ENCODE measurements around the gene CYB561D1. TPM values are rescaled to one million over a fixed set of nuclear protein-coding genes. Genes with fewer than 3 reads are reported as not detected.

CYB561D1 gene
- total and polyA plus RNA-seq, 2 of the 13 experiments (the other 11 are each of a cell fraction or from before 2014, with no cell fraction given): 3.9 to 4.1 TPM

GRCh38 chr1:109482791-109483671, 10.9 kb upstream of the CYB561D1 start (continued):
- TF ChIP-seq, protein P1, sequence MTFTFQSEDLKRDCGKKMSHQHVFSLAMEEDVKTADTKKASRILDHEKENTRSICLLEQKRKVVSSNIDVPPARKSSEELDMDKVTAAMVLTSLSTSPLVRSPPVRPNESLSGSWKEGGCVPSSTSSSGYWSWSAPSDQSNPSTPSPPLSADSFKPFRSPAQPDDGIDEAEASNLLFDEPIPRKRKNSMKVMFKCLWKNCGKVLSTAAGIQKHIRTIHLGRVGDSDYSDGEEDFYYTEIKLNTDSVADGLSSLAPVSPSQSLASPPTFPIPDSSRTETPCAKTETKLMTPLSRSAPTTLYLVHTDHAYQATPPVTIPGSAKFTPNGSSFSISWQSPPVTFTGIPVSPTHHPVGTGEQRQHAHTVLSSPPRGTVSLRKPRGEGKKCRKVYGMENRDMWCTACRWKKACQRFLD (CRISPR knock-in tag; IDR thresholded peaks at IDR 0.05; ENCODE audit: borderline replicate concordance): no peak
- 0 out of 2 replicates have a peak, but pooled peaks have one; percentile 48 for TF ChIP-seq NFIB (CRISPR knock-in tag; IDR thresholded peaks at IDR 0.05; ENCODE audit: borderline replicate concordance)
- 0 out of 2 replicates have a peak, but pooled peaks have one; percentile 35 for TF ChIP-seq SNAPC2 (CRISPR knock-in tag; IDR thresholded peaks at IDR 0.05)
- TF ChIP-seq CHCHD3 (CRISPR knock-in tag; IDR thresholded peaks at IDR 0.05): 0 out of 2 replicates have a peak, but pooled peaks have one; percentile 11
- TF ChIP-seq, protein P2, sequence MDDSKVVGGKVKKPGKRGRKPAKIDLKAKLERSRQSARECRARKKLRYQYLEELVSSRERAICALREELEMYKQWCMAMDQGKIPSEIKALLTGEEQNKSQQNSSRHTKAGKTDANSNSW (CRISPR knock-in tag; IDR thresholded peaks at IDR 0.05; ENCODE audit: borderline replicate concordance): 0 out of 2 replicates have a peak, but pooled peaks have one; percentile 50
- no peak for TF ChIP-seq KMT2B (CRISPR knock-in tag; IDR thresholded peaks at IDR 0.05)
- no peak for TF ChIP-seq ZNF549 (CRISPR knock-in tag; IDR thresholded peaks at IDR 0.05)
- TF ChIP-seq, protein P3, sequence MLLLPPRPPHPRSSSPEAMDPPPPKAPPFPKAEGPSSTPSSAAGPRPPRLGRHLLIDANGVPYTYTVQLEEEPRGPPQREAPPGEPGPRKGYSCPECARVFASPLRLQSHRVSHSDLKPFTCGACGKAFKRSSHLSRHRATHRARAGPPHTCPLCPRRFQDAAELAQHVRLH (CRISPR knock-in tag; IDR thresholded peaks at IDR 0.05; ENCODE audit: borderline replicate concordance, low read depth): 0 out of 2 replicates have a peak, but pooled peaks have one; percentile 17
- 0 out of 2 replicates have a peak, but pooled peaks have one; percentile 11 for TF ChIP-seq SMAD3 (CRISPR knock-in tag; IDR thresholded peaks at IDR 0.05)
- no peak for TF ChIP-seq HOXA5 (CRISPR knock-in tag; IDR thresholded peaks at IDR 0.05)
- TF ChIP-seq ZFP90 (CRISPR knock-in tag; IDR thresholded peaks at IDR 0.05; ENCODE audit: borderline replicate concordance): peak; percentile 27; the same call in 1 of the 2 replicates
- TF ChIP-seq, protein P4, sequence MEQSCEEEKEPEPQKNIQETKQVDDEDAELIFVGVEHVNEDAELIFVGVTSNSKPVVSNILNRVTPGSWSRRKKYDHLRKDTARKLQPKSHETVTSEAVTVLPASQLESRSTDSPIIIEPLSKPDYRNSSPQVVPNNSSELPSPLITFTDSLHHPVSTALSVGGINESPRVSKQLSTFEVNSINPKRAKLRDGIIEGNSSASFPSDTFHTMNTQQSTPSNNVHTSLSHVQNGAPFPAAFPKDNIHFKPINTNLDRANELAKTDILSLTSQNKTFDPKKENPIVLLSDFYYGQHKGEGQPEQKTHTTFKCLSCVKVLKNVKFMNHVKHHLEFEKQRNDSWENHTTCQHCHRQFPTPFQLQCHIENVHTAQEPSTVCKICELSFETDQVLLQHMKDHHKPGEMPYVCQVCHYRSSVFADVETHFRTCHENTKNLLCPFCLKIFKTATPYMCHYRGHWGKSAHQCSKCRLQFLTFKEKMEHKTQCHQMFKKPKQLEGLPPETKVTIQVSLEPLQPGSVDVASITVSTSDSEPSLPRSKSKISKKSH (CRISPR knock-in tag; IDR thresholded peaks at IDR 0.05; ENCODE audit: borderline replicate concordance): 0 out of 2 replicates have a peak, but pooled peaks have one; percentile 35
- no peak for TF ChIP-seq ZNF543 (CRISPR knock-in tag; IDR thresholded peaks at IDR 0.05)
- TF ChIP-seq NCOR1 (IDR thresholded peaks at IDR 0.05; ENCODE audit: borderline replicate concordance, low read length): no peak
- TF ChIP-seq RARG (CRISPR knock-in tag; IDR thresholded peaks at IDR 0.05; ENCODE audit: low read depth): no peak
- peak; percentile 97 for TF ChIP-seq ZNF574 (CRISPR knock-in tag; IDR thresholded peaks at IDR 0.05)
- TF ChIP-seq REPIN1 (CRISPR knock-in tag; IDR thresholded peaks at IDR 0.05; ENCODE audit: borderline replicate concordance, low read depth): peak; percentile 31; the same call in 1 of the 2 replicates
